Measurements from ENCODE around the gene STXBP6. TPM values are rescaled to one million over a fixed set of nuclear protein-coding genes. Genes with fewer than 3 reads are reported as not detected.

Gene STXBP6
- total and polyA plus RNA-seq, 2 donors (not counting 3 experiments of a cell fraction or from before 2014, with no cell fraction given): 0.06 TPM; not detected in 1

DNA sequence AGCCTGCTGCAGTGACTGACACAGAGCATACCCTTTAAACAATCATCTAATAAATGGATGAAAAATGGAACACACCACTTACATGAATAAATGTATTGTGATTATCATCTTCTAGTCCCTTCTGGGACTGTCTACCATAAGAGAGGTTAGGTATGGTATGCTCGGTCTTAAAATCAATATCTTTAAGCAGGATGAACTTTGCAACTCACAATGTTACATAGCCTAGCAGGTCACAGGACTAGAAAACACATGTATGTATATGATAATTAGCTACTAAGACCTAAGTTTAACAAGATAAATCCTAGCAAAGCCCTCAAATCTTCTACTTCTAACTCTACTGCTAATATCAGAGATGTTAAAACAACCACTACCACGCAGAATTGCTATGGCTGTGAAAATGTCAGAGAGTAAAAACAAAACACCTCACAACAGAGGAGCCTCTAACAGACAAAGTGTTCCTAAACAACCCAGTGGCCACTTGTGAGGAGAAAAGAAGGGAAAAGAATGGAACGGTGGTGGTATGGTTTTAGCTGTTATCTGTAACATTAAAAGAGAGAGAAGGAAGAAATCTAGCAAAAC, 139.4 kb downstream of the STXBP6 start:
- dilution Hi-C loops (cut with MboI; ENCODE audit: extremely low pct_ligation_motif_present, low sequenced_read_pairs) (no loop called here), intact Hi-C loops (cut with micrococcal nuclease) (no loop called here)
- no peaks in the 10 kb centered on the region for H3K4me1 ChIP-seq (ENCODE audit: control insufficient read depth, extremely low read depth, insufficient read depth, low read length)
- H3K4me3 ChIP-seq (replicated peaks in 1 of 3; ENCODE audit: insufficient read depth in 1 of 3, low read depth in 1 of 3, low read length in 3 of 3): no peak overlapping the region
- CTCF ChIA-PET: no interaction called here
- FAIRE-seq: no peak
- H3K4me2 ChIP-seq (ENCODE audit: insufficient read depth, low read length): no peak overlapping the region
- POLR2A ChIA-PET: no interaction called here
- no peak overlapping the region for H2AFZ ChIP-seq (ENCODE audit: low read depth, low read length)
- no peak overlapping the region for H3K9ac ChIP-seq (replicated peaks; ENCODE audit: extremely low read depth, insufficient read depth, low read length)
- no peaks in the 10 kb centered on the region for H3K9me3 ChIP-seq (replicated peaks; ENCODE audit: control insufficient read depth, insufficient read depth, low read length)
- no peaks in the 10 kb centered on the region for H3K9me1 ChIP-seq (replicated peaks; ENCODE audit: control insufficient read depth, extremely low read depth, insufficient read depth, low read length)
- no TSS peak for BruUV-seq (replicated peaks)
- H3K79me2 ChIP-seq (ENCODE audit: control insufficient read depth, insufficient read depth, low read length): no peaks in the 10 kb centered on the region
- TF ChIP-seq POLR2A (IDR thresholded peaks at IDR 0.05; ENCODE audit: low read depth, low read length) (no peak), JUN (IDR thresholded peaks at IDR 0.05; ENCODE audit: borderline replicate concordance, insufficient read depth, insufficient read length, low read depth) (no peak), GATA2 (IDR thresholded peaks at IDR 0.05; ENCODE audit: insufficient read depth, insufficient read length, low read depth, low read length) (no peak), POLR2AphosphoS5 (IDR thresholded peaks at IDR 0.05; ENCODE audit: insufficient read depth, low read depth, low read length) (no peak), FOS (IDR thresholded peaks at IDR 0.05; ENCODE audit: borderline replicate concordance, insufficient read depth, low read length) (no peak), EZH2 (IDR thresholded peaks at IDR 0.05; ENCODE audit: borderline replicate concordance, low read depth, low read length, severe bottlenecking) (no peak), MYC (IDR thresholded peaks at IDR 0.05; ENCODE audit: low read depth, low read length) (no peak)
- TF ChIP-seq, protein P1, sequence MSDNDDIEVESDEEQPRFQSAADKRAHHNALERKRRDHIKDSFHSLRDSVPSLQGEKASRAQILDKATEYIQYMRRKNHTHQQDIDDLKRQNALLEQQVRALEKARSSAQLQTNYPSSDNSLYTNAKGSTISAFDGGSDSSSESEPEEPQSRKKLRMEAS (IDR thresholded peaks at IDR 0.05; ENCODE audit: insufficient read depth, insufficient read length): no peak
- TF ChIP-seq, protein P2, sequence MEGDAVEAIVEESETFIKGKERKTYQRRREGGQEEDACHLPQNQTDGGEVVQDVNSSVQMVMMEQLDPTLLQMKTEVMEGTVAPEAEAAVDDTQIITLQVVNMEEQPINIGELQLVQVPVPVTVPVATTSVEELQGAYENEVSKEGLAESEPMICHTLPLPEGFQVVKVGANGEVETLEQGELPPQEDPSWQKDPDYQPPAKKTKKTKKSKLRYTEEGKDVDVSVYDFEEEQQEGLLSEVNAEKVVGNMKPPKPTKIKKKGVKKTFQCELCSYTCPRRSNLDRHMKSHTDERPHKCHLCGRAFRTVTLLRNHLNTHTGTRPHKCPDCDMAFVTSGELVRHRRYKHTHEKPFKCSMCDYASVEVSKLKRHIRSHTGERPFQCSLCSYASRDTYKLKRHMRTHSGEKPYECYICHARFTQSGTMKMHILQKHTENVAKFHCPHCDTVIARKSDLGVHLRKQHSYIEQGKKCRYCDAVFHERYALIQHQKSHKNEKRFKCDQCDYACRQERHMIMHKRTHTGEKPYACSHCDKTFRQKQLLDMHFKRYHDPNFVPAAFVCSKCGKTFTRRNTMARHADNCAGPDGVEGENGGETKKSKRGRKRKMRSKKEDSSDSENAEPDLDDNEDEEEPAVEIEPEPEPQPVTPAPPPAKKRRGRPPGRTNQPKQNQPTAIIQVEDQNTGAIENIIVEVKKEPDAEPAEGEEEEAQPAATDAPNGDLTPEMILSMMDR (IDR thresholded peaks at IDR 0.05; ENCODE audit: extremely low read depth in 1 of 2, insufficient read depth in 1 of 2, low read depth in 1 of 2, low read length in 2 of 2): no peak
- H3K27me3 ChIP-seq (ENCODE audit: control insufficient read depth in 2 of 2, insufficient read depth in 2 of 2, low read length in 2 of 2): no peaks in the 10 kb centered on the region
- DNase-seq (ENCODE audit: low read depth, low spot score): no peak
- no peaks in the 10 kb centered on the region for H4K20me1 ChIP-seq (replicated peaks; ENCODE audit: control insufficient read depth, extremely low read depth, insufficient read depth, low read length)
- no peak overlapping the region for H3K27ac ChIP-seq (ENCODE audit: insufficient read depth, low read depth, low read length)
- no peaks in the 10 kb centered on the region for H3K36me3 ChIP-seq (ENCODE audit: control insufficient read depth in 2 of 2, extremely low read depth in 1 of 2, insufficient read depth in 2 of 2, low read length in 2 of 2)

Measured in endothelial cell of umbilical vein (primary cell).